ELF-1 (cell line): ENCODE results near the gene F13A1.
A peak's percentile ranks its signal among the peaks of the same experiment; 100 is the strongest.

Experiments used
- DNase-seq: peaks from one replicate; pipeline ENCODE4 v3.0.0-alpha.2; 2016; ENCODE audit warnings: low read depth, low spot score

The F13A1 gene

DNA sequence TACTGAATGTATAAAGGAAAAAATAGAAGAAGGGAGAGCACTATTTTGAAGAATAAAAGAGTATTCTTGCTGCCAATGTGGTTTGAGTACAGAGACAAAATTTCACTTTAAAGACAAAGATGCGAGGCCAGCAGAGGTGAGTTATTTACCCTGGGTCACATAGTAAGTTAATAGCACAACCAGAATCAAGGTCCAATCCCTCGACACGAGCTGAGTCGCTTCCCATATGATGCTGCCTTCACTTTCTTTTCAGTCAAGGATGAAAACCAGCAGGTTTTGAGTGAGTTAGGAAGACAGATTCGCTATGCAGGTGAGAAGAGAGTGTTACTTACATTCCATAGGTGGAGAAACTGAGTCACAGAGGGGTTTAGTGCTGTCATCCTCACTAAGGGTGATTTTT, 75.8 kb downstream of the F13A1 start:
- DNase-seq: no peak

DNA sequence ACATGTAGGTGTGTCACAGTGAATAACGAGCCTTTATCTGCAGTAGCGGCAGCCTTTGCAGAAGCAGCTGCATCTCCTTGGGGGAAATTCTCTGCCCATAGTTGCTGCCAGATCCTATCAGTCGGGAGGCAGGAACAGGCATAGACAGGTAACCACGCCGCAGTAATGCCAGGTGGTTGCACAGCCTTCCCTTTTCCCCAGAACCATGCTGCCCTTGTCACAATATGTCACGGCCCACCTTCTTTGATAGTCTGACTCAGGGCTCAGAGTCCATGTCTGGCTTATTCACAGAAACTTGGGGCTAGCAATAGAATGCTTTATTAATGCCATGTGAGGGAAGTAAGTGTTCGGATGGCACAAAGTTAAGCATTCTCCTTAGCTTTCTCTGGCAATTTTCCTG, 76.6 kb downstream of the F13A1 start:
- no peak for DNase-seq

DNA sequence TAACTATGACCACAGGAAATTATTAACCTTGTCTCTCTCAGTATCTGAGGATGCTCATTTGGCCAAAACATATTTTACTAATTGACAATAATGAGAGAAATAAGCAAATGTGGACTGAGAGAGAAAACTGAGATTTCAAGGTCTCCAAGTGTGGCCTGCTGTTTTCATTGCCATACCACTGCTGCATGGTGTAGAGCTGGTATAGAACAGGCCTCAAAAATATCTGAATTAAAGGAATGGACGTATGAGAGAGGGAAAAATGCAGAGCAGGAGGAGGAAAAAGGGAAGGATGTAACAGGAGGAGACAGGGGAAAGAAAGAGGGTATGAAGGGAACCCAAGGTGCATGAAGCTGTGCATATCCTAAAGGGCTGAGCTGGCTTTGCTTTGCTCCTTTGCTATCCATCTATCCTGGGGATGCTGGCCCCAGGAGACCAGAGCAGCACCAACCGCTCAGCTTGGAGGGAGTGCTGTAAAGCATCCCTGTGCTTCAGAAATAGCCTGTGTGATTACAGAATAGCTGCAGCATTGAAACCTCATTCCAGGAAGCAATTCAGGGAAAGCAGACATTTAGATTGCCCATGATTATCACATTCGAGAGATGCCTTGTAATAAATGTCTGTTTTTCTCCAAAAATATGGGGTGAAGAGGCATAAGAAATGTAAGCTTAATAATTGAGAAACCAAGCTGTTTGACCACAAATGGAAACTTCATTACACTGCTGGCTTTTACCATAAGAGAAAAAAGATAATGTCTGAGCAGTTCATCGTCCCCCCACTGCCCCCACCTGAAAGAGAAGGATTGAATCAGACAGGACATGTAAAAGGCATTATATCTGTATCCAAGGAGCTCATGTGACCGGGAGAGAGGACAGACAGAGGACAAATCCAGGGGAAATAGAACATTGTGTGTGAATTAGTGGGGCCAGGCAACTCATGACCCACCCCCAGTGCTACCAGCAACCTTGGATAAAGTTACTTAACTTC, 80.6 kb downstream of the F13A1 start:
- DNase-seq: no peak

DNA sequence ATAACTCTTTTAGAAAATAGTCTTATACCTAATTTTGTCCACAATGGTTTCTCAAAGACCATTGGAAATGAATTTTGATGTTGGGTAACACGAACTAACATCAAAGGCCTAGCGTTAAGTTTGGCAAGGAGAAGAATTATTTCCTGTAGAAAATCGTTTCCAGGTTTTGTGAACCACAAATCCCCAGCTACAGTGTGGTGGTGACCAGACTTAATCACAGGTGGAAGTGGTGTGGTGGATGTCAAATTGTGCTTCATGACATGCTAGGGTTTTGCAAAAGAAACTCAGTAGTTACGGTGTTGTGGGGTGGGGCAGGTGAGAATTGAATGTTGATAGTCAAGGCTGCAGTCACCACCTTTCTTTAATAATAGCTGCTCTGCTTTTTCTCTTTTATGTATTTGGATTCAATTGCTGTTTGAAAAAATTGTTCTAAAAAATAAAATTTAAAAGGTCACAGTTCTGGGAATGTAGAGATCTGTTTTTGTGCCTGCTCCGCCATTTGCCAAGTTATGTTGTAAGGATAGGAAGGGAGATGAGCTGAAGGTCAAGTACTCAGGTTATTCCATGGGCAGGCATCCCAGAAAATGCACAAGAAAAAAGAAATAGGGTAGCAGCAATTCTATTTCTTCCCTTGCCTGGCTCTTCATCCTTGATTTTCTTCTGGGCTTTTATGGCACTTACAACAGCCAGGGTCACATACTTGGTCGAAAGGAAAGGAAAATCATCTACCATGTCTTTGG, 83.6 kb downstream of the F13A1 start:
- no peak for DNase-seq

DNA sequence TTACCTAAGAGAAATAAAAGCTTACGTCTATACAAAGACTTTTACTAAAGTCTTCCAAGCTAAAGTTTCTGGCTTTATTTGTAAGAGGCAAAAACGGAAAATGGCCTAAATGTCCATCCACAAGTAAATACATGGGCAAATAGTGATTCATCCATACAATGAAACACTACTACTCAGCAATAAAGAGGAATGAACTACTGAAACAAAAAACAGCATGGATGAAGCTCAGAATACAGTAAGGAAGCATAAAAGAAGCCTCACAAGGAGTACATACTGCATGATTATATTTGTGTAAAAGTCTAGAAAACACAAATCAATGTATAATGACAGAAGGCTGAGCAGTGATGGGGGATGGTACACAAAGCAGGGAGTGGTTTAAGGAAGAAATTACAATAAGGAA, 84.7 kb downstream of the F13A1 start:
- no peak for DNase-seq

DNA sequence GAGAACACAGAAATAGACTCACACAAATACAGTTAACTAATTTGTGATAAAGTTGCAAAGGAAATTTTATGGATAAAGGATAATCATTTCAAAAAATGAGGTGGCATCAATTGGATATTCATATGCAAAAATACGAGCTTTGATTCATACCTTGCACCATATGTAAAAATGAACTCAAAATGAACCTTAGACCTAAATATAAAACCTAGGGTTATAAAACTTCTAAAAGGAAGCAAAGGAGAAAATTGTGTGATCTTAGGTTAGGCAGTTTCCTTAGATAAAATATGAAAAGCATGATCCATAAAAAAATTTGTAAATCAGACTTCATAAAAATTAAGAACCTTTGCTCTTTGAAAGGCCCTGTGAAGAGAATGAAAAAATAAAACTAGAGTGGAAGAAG, 85.5 kb downstream of the F13A1 start:
- DNase-seq: no peak

DNA sequence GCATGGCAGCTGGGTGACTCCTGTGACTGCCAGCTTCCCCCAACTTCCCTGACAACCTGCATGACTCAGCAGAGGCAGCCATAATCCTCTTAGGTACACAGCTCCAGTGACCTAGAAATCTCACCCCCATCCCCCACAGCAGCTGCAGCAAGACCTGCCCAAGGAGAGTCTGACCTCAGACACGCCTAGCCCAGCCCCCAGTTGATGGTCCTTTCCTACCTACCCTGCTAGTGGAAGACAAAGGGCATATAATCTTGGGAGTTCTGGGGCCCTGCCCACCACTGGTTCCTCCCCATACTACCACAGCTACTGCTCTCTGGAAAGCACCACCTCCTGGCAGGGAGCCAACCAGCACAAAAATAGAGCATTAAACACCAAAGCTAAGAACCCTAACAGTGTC, 90.2 kb downstream of the F13A1 start:
- DNase-seq: no peak

DNA sequence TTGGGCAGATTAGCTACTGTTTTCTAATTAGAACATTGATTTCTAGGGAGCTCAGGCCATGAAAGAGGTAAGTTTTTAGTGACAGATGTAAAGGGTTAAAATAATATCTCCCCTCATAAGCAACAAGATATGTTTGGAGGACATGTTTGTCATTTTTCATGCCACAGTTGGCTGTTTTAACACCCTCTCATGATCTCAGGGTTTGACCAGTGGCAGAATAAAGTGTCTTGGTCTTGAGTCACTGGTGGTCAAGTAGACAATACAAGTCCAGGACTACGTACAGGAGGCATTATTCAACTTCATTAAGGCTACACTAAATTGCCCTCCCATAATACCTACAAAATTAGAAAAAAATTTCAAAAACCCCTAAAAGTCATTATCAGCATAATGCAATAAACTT, 92.6 kb downstream of the F13A1 start:
- no peak for DNase-seq

DNA sequence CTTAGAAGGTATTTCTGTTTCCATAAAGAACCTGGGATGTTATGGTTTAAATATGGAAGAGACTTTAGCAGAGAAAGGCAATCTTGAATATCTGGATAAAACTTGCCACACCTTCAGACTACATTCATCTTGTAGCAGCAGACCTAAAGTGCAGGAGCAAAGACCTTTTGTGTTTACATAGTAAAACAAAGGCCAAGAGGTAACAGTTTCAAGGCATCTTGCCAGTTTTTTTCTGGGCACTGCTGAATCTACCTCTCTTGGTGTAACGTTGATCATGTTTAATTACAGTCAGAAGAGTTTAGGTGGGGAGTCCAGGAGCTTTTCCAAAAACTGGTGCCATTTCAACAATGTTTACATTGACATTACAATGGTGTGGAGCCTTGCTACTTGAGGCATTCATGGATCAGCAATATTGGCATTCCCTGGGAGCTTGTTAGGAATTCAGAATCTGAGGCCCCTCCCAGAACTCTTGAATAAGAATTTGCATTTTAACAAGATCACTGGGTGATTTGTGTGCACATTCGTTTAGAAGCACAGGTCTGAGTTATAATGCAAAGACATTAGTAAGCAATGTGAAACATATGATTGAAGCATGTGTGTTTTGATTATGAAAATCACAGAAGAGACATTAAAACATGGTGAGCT, 94.5 kb downstream of the F13A1 start:
- no peak for DNase-seq

DNA sequence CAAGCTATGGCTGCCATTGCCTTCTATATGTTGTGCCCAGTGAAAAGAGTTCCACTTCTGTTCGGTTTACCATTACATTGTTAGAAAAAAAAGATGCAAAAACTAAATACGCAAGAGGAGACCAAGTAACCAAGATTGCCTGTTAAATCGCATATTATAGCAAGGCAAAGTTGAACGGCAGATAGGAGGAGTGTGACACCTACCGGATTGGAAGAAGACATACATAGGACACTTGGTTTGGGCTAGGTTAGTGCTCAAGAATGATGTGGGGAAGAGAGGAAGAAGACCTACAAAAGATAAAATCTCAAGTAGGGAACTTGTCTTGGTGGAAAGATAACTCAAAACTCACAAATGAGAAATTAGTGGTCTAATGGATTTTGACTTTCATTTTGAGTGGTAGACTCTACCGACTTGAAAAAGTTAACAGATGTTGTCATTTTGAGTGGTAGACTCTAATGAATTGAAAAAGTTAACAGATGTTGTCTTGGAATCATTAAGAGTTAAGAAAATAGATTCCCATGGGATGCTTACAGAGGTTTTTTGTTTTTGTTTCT, 95.5 kb downstream of the F13A1 start:
- no peak for DNase-seq

DNA sequence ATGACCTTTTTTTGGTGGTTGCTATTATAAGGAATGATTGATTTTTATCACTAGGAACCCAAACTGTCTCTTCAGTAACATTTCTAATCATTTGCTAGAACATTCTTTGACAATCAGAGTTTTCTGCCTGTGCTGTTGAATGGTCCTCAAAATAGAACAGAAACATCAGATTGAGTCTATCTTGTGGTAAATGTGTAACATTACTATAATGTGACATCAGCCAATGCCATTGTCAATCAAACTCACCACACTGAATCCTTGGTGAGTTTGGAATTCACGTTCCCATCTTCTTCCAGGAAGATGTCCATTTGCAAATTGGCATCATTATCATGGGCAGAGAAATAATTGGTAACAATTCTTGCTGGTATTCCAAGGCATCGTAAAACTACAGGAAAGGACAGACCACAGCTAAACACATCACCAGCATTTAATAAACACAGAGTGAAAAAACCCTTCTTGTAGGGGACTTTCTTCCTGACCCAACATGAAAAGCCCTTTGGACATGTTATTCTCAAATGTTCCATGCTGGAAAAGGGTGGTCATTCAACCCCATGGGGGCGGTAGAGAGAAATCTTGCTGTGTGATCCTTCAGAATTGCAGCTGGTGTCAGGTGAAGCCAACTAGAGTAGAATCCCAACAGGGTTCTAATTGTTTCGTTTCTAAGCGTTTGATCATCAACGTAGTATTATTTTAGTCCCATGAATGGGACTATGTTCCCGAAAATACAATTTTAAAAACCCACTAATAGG, 98.5 kb downstream of the F13A1 start:
- peak; percentile 25 for DNase-seq

DNA sequence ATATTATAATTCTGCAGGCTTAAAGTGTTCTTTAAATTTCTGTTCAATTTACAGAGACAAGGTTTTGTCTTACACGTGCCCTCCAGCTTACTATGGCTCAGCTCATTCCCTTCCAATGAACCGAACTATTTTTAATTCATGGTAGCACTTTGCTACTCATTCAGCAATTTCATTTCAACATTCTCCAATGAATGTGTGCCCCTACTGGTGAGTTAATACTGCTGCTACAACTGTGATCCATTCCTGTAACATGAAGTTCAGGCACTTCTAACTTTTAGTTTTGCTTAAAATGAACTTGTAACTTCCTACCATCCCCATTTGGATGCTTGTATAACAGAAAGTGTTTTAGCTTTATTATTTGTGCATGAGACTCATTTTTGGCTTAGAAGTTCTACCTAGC, 99.7 kb downstream of the F13A1 start:
- no peak for DNase-seq

DNA sequence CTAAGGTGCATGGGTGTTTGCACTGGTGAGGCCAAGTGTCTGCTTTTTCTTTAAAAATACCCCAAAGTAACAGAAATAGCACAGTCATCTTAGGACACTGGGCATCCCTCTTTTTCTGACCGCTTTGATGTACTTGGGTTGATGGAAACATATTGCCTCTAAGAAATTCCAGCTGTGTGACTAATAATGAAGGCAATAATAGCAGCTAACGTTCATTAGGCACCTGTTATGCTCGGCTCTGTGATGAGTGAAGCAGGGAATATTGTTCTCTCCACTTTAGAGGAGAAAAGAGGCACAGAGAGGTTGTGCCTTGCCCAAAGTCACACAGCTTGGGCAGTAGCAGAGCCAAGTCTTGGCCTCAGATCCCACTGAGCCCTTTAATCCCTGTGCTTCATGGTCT, 100.7 kb downstream of the F13A1 start:
- no peak for DNase-seq

DNA sequence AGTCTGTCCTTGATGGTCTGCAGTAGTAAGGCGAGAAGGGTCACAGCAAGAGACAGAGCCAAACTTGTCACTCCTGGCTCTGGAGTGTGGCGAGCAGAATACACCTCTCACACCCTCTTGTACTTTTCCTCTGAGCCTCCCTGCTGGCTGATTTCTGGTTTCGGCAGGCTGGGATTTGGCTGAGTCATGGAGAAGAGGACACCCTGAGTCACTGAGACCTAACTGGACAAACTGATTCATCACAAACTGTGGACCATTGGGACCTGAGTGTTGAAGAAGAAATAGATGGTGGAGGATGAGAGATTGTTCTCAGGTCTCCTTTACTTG, 101.7 kb downstream of the F13A1 start:
- no peak for DNase-seq

DNA sequence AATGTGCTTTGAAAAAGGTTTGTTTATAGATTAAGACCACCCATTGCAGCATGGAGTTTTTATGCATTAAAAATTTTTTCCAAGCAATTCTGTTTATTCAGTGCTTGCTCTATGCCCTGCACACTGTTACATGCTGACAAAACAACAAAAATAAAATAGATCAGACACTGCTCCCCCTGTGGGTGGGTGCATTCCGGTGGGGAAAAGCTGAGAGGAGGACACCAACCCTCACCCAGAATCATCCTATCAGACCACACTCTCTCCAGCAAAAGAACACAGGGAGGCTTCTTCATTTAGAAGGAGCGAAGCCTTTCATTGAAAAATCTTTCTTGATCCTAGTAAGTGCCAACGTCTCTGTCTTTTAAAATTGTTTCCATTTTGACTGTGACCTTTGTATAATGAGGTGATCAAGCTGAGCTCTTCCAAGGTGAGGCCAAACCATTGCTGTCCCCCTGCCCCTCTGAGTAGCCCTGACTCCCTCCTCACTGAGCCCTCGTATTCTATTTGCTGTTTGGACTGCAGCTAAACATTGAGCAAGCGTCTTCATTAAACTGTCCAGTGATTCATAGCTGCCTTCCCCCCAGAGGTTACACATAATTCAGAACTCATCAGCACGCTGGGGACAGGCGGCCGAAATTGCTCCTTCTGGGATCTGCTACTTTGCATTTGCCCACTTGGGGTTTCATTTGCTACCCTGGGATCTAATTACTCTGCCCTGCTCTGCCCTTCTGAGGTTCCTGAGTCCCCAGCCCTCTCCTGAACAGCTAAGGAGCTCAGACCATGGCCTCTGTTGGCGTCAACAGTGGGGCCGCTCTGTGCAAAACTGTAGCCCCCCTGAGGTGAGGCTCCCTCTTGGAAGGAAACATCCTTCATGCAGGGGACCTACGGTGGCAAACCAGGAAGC, 102.4 kb downstream of the F13A1 start:
- no peak for DNase-seq

DNA sequence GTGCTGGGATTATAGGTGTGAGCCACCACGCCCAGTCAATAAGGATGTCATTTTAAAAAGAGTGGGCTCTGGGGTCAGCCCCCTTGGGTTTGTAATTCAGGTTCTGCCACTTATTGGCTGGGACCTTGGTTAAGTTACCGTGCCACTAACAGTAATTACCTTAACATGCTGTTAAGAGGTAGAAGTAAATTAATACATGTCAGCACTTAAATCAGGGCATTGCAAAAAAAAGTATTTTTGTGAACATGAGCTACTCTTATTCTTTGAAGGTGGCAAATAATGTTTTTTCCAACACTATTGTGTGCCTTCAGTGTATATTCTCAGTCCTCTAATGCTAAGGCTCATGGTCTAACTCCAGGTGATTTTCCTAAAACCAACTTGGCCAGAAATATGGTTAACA, 109.5 kb downstream of the F13A1 start:
- DNase-seq: no peak

DNA sequence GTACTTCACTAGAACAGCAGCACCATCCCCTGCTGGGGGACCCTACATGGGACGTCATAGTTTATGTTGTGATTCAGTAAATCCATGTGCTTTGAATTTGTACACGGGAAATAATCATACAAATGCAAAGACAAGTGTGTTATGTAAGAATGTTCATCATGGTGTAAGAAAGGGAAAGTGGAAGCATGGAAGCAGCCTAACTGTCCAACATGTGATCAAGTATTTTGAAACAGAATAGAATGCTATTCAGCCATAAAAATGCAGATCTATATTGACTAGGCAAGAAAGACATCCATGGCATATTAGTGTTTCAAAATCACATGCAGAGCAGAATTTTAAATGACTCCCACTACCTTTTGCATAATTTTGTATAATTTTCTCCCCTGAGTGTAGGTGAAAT, 117.6 kb downstream of the F13A1 start:
- DNase-seq: no peak

DNA sequence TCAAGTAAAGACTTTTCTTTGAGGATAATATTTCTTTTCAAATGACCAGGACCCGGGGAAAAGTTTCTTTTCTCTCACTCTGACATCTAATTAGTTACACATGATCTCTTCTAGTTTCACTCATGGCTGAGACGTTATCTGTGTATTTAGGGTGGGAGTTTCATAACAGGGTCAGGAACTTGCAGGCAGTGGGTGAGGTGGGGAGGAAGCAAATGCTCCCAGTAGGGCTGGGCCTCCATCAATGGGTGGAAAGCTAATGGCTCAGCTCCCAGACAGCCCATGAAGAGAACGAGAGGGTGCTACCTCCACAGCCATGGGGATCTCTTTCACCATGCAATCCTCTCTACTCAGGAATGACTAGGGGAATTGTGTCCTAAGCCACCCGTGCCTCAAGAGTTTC, 119.3 kb downstream of the F13A1 start:
- no peak for DNase-seq

DNA sequence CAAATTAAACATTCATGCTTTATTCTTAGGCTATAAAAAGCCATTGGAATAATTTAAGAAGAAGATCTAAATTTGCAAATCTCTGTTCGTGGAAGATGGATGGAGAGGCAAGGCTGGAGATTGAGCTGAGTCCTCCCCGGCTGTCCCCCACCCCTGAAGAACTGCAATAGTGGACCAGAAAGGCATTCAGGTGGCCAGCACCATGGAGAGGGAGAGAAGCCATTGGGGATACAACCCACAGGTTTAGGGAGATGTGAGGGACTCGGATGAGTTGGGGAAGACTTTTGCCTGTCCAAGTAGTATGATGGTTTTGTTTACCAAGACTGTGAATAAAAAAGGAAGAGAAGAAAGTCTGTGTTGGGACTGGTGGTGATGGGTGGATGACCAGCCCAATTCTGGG, 120.8 kb downstream of the F13A1 start:
- DNase-seq: no peak

DNA sequence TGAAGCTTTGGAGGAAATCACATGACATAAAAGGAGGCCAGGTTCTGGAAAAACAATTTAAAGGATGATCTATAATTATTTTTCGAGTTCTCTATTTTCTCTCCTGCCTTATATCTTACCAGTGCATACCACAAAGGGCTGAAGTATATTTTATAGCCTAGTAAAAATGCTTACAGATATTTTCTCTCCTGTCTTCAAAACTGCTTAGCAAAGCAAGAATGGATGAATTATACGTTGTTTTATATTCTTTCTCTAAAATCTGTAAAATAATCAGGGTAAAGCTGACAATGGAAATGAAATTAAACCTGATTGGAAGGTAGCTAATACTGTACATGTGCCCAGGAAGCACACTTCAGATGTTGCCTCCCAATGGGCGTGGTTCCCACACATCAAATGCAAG, 123.7 kb downstream of the F13A1 start:
- DNase-seq: no peak

DNA sequence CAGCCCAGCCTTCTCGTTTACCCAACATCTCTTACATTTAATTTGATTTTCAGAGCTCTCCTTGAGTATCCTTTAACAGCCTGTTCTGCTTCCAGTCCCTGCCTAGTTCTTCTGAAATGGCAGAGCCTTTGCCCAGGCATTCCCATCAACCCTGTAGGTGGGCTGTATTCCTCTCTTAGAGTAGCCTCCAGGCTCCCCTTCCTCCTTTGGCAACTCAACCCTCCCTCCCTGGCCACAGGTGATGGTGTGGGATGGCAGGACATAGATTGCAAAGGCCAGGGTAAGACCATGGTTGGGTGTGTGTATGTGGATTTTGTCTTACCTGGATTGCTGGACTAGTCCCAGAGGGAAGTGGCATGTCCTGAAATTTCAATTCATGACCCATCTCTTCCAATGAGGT, 125.4 kb downstream of the F13A1 start:
- DNase-seq: no peak
